GM18873 (cell line): Measurements from ENCODE around the gene MGAT4C.

Source experiments
- ATAC-seq: cut with Tn5 transposase; IDR thresholded peaks from one replicate; pipeline ENCODE4 v1.9.1; 2021; ENCODE audit warnings: mild to moderate bottlenecking, moderate library complexity, moderate number of reproducible peaks; ENCODE audit not compliant: unreplicated experiment, low FRiP score

The MGAT4C gene

DNA sequence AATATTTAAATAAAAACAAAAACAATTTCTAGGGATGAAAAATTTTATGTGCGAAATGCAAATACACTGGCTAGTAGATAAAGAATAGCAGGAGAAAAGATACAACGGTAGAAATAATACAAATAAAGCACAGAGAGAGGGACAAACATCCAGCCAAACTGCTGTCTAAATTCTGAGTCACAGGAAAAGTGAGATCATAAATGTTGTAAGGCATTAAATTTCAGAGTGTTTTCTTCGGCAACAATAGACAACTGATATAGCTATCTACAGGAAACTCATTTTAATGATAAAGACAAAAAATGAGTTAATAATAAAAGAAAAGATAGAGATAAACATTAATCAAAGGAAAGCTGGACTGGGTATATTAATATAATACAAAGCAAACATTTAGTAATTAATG, 259.9 kb downstream of the MGAT4C start:
- no peak for ATAC-seq

DNA sequence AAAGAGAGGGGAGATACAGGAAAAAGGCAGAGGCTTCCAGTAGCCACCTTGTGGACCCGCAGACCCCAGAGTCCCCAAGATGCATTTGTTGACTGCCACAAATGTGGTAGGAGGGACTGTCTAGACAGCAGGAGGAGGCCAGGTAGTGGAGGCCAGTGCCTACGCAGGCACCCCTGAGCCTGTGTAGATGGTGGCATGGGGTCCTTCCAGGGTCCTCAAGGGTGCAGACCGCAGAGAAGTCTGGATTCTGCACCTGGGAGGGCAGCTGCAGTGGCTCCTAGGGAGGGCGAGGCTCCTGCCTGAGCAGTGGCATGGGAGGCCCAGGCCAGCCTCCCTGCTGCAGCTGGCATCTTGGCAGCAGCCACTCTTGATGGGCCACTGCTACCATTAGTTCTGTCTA, 262.4 kb downstream of the MGAT4C start:
- ATAC-seq: no peak

DNA sequence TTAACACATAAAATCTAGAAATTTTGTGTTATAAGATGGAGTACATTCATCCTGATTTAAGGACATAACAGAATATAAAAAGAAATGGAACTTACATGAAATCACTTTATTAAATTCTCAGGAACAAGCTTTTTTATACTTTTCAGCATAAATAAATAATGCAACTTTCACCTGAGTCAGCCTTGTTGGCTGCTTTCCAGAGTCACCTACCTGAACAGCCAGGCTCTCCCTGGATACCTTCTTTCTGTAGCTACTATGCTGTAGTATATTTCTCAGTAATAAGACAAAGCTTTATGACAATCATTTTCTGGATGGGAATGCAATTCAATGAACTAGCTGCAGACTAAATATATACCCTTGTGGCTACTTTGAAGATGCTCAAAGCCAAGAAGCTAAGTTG, 270.2 kb downstream of the MGAT4C start:
- ATAC-seq: no peak

DNA sequence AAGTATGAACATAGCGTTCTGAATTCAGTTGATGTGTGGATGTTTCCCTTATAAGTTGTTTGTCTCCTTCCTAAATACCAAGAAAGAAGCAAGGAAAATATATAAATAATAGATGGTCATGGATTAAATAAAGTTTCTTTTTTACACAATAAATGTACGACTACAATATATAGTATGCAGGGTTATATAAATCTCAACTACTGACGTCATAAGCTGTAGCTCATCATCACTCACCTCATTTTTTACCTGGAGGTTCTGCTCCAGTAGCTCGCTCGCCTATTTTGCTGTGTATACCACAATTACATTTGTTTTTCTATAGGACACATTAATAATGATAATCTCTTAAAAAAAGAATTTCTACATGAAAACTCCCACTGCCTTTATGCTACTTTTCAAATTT, 272.6 kb downstream of the MGAT4C start:
- no peak for ATAC-seq

DNA sequence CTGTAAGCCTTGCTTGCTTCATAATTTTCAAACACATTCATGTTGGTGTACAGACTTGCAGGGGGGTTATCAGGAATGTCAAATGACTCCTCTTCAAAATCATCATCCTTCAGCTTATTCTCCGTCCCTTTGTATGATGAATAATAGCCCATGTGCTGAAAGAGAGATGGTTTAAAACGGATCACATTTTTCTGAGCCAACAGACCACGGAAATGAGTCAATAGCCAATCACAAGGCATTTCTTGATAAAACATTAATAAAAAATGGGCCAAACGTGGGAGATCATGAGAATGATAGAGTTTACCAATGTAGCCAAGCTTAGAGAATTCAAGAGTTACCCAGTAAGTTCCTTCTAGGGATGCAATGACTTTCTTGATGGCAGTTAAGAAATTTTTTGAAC, 276.6 kb downstream of the MGAT4C start:
- ATAC-seq: no peak

DNA sequence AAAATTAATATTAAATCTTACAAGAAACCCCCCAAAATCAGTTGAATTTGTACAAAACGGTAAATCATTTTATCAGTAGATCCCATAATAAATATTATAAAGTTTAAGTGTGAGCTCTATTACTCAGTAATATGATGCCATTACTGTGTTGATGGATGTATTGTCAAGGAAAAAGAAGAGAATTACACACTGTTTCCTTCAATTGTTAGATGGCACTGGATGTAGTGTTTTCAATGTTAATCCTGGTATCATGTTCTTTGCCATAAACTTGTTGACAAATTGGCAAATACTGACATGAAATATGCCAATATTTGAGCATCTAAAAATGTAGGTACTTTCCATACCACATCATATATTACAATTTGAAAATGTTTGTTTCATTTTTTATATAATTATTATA, 280.5 kb downstream of the MGAT4C start:
- ATAC-seq: no peak

DNA sequence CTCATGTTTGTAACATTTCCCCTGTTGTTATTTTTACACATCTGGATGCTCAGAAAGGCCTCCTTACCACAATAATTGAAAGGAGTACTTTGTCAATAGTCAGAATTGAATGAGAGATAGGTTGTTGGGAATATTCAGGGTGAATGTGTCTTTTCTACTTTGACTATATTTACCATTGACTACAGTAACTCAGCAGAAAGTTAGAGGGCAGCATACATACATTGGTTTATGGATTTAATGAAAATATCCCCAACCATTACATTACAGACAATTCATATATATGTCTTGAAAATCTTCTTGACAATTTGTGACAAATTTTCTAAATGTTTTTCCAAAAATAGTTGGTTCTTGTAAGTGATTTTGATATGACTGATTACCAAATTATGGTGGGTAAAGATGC, 284.4 kb downstream of the MGAT4C start:
- no peak for ATAC-seq

DNA sequence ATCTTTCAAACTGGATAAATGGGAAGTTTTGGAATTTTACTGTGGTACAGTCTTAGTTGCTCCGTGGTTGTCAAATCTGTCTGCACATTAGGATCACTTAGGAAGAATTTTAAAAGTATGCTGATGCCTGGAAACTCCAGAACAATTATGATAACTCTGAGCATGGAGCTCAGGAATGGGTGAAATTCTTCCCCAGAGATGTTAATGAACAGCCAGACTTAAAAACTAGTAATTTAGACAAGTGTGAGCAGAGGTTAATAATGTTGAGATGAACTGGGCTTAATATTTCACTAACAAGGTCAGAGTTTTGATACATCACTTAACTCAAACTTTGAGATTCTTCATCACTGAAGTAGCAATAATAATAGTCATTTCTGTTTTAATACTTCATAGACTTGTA, 287.6 kb downstream of the MGAT4C start:
- ATAC-seq: no peak

DNA sequence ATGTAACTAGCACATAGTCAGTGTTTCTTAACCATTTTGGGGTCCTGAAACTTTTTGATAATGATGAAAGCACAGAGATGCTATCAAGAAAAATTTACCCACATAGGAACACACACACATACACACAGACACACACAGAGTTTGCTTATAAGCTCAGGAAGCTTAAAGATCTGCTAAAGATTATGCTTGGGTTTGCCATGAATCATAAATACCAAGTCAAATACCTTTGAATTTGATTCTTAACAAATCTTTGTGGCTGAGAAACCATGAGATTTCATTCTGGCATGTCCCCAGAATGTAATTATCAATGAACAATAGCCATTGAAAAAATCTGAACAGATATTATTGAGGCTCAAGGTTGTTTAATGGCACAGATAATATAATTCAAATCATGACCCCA, 292.9 kb downstream of the MGAT4C start:
- no peak for ATAC-seq

DNA sequence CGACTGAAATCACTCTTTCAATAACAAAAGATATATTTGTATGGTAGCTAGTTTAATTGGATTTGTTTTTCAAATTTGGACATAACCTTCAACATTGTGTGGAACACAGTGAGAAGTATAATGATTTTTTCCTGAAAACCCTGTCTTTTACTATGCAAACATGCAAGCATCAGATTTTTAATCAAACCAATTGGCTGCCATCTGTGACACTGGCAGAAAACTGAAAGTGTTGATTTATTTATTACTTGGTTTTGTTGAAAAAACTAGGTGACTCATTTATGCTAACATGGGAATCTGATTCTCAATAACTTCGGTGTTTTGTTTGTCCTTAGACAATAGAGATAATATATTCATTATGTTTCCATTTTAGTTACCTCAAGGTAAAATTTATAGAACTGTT, 300.1 kb downstream of the MGAT4C start:
- no peak for ATAC-seq

DNA sequence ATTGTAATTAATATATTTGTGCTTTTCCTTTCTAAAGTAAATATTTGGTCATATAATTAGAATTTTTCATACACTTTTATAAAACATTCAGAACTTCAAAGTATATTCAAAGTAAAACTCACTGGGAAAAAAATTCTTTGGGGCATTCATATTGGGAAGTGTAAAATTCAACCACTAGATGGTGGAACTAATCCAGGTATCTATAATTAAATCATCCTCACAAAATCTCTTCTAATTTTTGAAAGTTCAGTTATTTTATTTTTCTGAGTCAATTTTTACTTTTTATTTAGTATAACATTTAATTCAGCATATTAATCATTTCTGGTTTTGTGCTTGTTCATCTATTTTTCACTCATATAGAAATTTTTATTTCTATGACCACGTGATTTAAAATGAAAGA, 301.1 kb downstream of the MGAT4C start:
- no peak for ATAC-seq

DNA sequence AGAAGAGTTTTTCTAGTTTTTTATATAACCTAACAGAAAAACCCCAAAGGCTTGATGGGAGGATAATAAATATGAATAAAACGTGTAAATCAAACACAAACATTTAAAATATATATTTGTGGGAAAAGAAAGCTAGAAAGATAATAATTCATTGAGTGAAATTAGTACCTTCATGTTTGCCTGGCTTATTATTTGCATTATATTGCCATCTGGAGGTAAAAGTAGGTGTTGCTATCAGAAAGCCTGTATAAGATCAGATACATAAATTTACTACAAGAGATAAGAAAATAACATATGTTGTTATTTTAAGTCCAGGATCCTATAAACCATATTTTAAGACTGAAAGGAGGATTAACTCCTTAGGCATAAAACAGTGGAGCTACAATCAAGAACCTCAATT, 304.4 kb downstream of the MGAT4C start:
- no peak for ATAC-seq

DNA sequence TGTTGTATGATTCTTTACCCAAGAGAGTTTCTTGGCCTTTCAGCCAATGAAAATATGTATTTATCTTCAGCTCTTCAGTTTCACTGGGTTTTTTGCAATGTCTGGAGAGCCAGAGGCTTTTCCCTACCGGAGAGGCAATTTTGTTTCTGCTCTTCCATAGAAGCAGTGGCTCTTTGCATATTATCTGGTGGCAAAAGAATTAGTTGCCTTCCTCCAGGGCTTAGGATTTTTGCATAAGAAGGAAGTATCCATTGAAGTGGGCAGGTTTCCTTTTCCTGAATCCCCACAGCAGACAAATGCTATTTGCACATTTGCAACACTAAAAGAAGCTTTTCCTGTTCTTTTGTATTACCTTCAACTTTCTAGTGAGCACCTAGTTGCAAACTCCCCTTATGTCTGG, 306.9 kb downstream of the MGAT4C start:
- ATAC-seq: no peak

DNA sequence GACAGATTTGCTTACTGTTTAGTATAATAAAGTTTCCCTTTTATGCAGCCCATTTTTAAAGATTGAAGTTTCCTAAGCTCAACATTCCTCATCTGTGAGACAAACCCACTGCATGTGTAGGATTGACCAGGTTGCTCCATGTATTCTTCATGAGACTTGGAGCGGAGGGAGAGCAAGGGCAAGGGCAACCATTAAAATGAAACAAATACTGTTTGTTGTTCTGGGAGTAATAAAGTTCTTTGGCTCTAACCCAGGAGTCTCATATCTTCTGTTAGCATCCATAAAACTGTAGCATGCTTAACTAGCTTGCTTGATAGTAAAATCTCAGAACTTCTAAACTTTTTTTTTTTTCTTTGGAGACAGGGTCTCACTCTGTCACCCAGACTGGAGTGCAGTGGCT, 307.9 kb downstream of the MGAT4C start:
- no peak for ATAC-seq

DNA sequence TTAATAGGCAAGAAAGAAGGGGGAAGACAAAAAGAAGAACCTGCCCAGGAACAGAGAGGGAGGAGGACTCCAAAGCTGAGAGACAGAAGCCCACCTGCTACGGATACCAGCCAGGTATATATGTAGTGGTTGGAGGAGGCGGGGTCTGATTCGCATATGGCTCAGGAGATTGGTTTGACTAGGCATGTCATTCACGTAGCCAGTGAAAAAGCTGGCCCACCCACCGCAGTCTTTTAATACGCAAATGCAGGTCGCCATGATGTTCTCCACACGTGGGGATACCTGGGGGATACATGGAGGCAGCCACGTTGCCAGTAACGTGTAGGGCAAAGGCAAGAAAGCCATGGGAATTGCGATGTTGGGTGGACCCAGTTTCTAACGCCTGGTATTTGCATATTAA, 308.9 kb downstream of the MGAT4C start:
- no peak for ATAC-seq

DNA sequence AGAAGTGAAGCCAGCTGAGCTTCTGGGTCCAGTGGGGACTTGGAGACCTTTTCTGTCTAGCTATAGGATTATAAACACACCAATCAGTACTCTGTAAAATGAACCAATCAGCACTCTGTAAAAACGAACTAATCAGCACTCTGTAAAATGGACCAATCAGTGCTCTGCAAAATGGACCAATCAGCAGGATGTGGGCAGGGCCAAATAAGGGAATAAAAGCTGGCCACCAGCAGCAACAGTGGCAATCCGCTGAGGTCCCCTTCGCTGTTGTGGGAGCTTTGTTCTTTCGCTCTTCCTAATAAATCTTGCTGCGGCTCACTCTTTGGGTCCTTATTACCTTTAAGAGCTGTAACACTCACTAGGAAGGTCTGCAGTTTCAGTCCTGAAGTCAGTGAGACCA, 309.8 kb downstream of the MGAT4C start:
- ATAC-seq: no peak

DNA sequence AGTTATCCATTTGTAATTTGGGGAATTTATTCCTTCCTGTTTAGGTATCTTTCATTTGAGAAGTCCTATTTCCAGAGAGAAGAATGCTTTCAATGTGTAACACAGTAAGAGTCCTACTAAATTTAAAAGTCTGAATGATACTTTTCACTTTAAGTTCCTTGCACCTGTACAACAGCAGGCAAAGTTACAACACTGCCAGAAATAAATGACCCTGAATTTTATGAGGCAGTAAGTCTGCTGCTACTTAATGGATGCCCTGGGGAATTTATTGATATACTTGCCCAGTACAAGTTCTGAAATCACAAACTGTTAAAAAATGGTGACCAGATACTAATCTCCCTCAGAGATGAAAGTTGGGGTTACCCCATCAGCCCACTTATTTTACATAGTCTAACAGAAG, 329.0 kb downstream of the MGAT4C start:
- ATAC-seq: no peak

DNA sequence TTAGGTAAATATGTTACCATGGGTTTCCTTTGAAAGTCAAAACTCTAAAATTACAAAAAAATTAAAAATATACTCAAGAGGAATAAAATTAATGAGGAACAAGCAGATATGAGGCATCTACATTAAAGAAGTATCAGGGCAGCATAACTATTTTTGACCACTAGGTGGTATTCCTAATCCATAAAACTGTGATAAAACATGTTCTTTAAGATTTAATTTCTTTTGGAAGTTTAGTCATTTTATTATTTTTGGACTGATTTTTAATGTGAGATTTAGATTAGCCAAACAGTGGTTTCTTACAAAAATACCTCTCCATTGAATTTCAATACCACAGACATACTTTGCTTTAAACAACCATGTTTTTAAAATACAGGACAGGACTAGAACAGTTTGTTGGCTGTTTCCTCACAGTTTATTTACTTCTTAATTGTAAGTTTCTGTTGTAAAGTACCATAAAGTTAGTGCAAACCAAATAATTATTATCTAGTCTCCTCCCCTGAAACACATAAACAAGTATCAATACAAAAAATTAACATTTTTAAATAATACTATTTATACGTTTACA, 332.3 kb downstream of the MGAT4C start:
- no peak for ATAC-seq

DNA sequence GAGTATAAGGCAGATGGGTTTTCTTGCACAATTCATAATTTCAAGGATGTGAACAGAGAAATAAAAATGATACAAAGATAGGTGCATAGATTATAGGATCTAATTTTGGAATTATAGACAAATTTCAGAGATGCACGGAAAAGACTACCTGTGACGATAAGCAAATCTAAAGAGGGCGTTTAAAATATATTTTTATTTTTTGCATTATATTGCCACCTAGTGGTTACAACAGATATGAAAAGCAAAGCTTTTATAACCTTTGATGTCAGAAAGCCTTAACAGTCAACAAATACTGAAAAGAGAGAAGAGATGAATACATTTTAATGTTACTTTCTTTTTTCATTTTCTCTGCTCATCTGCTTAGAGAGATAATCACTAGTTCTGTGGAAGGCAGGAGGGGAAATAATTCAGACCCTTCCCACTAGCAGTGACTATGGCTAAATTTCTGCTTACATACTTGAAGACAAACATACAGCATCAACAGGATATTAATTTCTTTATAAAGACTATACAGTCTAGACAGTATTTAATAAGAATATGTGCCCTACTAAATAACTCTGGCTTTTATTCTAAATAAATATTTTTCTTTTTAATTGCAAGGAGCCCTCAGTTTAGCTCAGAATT, 335.8 kb downstream of the MGAT4C start:
- no peak for ATAC-seq
